ENCODE data around the gene GFOD2.

DNA sequence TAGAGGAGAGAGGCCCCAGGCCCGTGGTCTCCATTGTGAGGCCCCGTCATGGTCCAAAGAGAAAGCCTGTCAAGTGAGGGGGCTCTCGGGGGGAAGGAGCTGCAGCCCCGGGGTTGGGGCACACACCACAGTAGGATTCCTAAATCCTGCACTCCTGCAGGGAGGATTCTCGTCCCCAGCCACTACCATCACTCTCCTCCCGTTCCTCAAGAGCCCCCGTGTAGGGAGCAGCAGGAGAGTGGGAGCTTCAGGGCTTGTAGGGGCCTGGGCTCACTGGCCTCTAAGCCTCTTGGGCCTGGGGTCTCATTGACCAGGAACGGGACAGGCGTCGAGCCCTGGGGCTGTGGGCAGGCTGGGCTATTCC lies 51.7 kb downstream of the GFOD2 start:
- TF ChIP-seq, protein P1, sequence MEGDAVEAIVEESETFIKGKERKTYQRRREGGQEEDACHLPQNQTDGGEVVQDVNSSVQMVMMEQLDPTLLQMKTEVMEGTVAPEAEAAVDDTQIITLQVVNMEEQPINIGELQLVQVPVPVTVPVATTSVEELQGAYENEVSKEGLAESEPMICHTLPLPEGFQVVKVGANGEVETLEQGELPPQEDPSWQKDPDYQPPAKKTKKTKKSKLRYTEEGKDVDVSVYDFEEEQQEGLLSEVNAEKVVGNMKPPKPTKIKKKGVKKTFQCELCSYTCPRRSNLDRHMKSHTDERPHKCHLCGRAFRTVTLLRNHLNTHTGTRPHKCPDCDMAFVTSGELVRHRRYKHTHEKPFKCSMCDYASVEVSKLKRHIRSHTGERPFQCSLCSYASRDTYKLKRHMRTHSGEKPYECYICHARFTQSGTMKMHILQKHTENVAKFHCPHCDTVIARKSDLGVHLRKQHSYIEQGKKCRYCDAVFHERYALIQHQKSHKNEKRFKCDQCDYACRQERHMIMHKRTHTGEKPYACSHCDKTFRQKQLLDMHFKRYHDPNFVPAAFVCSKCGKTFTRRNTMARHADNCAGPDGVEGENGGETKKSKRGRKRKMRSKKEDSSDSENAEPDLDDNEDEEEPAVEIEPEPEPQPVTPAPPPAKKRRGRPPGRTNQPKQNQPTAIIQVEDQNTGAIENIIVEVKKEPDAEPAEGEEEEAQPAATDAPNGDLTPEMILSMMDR (IDR thresholded peaks at IDR 0.05), result no peak
- TF ChIP-seq POLR2A (IDR thresholded peaks at IDR 0.05), result no peak
